ENCODE measurements around the gene ABCE1.
"Not testable (repeated sequence)": the region's sequence is repeated elsewhere in the genome, so short reads cannot be mapped to it uniquely, and the experiment has no call there.

Gene ABCE1

DNA sequence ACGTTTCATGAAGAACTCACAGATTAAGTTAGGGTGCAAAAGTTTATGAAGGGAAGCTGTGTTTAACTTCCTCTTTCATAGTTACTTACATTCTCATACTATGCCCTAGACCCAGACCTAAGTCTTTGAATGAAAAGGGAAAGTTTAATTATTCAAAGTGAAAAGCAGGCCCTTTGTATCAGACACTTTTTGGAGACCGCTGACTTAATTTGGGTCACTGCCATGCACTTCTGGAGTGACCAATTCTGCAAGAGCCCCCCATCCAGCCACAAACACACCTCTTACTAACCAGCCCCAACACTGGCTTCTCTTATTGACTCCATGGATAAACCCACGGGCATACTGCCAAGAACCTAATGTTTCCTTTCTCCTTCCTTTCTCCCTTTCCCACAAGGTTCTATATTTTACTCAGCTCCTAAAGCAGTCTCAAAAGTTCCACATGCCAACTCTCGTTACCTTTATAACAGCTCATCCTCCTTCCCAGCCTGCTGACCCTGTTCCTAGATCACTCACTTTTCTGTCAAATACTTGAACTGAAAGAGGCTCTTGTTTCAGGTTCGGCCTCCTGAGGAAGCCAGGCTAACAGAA, 34.5 kb downstream of the ABCE1 start:
- no peak for DNase-seq
- TF ChIP-seq POLR2A (IDR thresholded peaks at IDR 0.05; ENCODE audit: low read length) (no peak), GATA1 (IDR thresholded peaks at IDR 0.05; ENCODE audit: low read depth, low read length) (no peak)

GRCh38 chr4:145136219-145136618, 38.1 kb downstream of the ABCE1 start:
- not testable (repeated sequence) for DNase-seq

- TF ChIP-seq GATA1 (IDR thresholded peaks at IDR 0.05; ENCODE audit: low read depth, low read length) (no peak), POLR2A (IDR thresholded peaks at IDR 0.05; ENCODE audit: low read length) (no peak)
- DNase-seq: no peak
These were observed 50.9 kb downstream of the ABCE1 start for GRCh38 chr4:145148980-145149379.

DNA sequence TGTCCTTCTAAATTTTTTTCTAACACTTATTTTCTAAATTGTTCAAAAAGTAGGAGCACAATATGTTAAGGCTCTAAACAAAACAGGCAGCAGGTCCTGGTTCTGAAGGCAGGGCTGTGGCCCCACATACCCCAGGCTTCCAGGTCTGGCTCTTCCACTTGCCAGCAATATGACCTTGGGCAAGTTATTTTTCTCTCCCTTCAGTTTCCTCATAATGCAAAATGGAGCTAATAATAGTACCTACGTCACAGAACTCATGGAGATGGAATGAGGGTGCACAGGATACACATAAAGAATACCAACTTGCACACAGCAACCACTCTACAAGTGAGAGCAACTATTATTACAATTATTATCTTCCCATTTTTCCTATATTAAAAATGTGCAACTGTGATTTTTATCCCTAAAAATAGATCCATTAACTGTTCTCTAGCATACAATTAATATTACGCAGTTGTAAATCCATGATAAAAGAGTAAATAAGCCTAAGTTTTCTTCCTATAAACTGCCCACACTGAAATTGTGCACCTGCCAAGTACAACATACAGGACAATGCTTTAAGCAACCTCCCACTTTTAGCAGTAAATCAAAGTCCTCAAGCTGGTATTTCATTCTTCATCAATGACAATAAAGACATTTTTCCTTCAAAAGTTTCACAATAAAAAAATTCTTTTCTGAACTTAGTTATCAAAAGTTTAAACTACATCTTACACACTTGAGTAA, 55.2 kb downstream of the ABCE1 start:
- DNase-seq: no peak

GRCh38 chr4:145153904-145154298, 55.8 kb downstream of the ABCE1 start:
- no peak for TF ChIP-seq GATA1 (IDR thresholded peaks at IDR 0.05; ENCODE audit: low read depth, low read length)
- TF ChIP-seq POLR2A (IDR thresholded peaks at IDR 0.05; ENCODE audit: low read length): no peak
- no peak for DNase-seq

More for the DNA sequence above, 55.2 kb downstream of the ABCE1 start:
- TF ChIP-seq POLR2A (IDR thresholded peaks at IDR 0.05; ENCODE audit: low read length) (no peak), GATA1 (IDR thresholded peaks at IDR 0.05; ENCODE audit: low read depth, low read length) (no peak)

DNA sequence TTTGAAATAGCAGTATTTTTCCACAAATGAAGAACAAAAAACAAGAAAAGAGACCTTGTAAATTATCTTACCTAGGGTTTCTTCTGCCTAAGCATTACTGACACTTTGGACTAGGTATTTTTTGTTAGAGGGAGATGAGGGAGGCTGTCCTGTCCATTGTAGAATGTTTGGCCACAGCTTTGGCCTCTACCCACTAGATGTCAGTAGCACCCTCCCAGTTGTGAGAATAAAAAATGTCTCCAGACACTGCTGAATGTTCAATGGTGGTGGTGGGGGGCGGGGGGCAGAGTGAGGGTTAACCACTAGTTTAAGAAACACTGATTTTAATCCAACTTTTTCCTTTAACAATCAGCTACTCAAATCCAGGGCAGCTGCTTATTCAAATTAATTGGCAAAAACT, 56.5 kb downstream of the ABCE1 start:
- peak; percentile 43 to 57 for DNase-seq
- TF ChIP-seq POLR2A (IDR thresholded peaks at IDR 0.05; ENCODE audit: low read length) (no peak), GATA1 (IDR thresholded peaks at IDR 0.05; ENCODE audit: low read depth, low read length) (no peak)

- TF ChIP-seq POLR2A (IDR thresholded peaks at IDR 0.05; ENCODE audit: low read length) (no peak), GATA1 (IDR thresholded peaks at IDR 0.05; ENCODE audit: low read depth, low read length) (no peak)
- DNase-seq: no peak
These were observed 57.3 kb downstream of the ABCE1 start for GRCh38 chr4:145155268-145155870.

DNA sequence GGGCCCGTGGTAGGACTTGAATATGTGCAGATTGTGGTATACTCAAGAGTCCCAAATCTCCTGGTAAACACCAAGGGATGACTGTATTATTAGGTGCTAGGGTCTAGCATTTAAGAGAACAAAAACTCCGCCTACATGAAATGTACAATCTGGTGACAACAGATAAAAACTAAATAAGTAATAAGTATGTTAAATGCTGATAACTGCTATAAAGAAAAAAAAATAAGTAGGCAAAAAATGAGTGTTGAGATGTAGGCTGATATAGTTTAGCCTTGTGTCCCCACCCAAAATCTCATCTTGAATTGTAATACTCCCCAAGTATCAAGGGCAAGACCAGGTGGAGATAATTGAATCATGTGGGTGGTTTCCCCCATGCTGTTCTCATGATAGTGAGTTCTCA, 58.9 kb downstream of the ABCE1 start:
- DNase-seq: peak; percentile 49 to 73
- TF ChIP-seq POLR2A (IDR thresholded peaks at IDR 0.05; ENCODE audit: low read length): no peak
- TF ChIP-seq GATA1 (IDR thresholded peaks at IDR 0.05; ENCODE audit: low read depth, low read length): no peak

- TF ChIP-seq GATA1 (IDR thresholded peaks at IDR 0.05; ENCODE audit: low read depth, low read length) (no peak), POLR2A (IDR thresholded peaks at IDR 0.05; ENCODE audit: low read length) (no peak)
- no peak for DNase-seq
These were observed 63.4 kb downstream of the ABCE1 start for GRCh38 chr4:145161549-145161948.

DNA sequence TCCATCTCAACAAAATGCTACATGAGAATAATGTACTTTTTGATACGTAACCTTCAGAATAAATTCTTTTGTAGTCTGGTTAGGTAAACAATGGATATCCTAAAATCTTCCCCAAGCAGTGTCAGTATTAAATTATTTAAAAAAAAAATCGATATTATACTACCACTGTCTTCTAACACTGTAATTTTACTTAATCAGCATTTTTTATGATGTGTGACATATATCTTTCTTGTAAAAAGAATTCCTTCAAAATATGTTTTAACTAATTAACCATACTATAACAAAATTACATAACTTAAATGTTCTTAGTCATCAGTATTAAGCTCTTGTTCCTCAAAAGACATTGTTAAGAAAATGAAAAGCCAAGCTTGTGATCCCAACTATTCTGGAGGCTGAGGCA, 69.8 kb downstream of the ABCE1 start:
- no peak for TF ChIP-seq POLR2A (IDR thresholded peaks at IDR 0.05; ENCODE audit: low read length)
- TF ChIP-seq GATA1 (IDR thresholded peaks at IDR 0.05; ENCODE audit: low read depth, low read length): no peak

GRCh38 chr4:145168581-145169187, 70.6 kb downstream of the ABCE1 start:
- peak; percentile 5 to 9 for DNase-seq
- TF ChIP-seq POLR2A (IDR thresholded peaks at IDR 0.05; ENCODE audit: low read length): no peak
- no peak for TF ChIP-seq GATA1 (IDR thresholded peaks at IDR 0.05; ENCODE audit: low read depth, low read length)

More for the DNA sequence above, 69.8 kb downstream of the ABCE1 start:
- DNase-seq: no peak

DNA sequence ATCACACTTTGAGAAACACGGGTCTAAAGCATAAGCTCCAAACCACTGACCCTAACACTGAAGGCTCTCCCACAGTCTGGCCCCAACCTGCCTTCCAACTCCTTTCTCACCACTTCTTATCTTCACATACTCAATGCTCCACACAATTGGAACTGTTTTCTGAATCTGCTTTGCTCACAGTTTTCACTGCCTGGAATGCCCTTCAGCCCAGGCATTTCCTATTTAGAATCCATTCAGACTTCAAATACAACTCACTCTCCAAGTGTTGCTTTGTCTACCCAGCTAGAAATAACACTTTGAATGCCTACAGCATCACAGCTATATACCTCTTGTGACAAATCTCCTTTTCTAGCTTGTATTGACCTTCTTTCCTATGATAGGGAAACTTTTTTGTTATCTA, 72.1 kb downstream of the ABCE1 start:
- DNase-seq: no peak
- TF ChIP-seq POLR2A (IDR thresholded peaks at IDR 0.05; ENCODE audit: low read length) (no peak), GATA1 (IDR thresholded peaks at IDR 0.05; ENCODE audit: low read depth, low read length) (no peak)

GRCh38 chr4:145171911-145172310, 73.8 kb downstream of the ABCE1 start:
- DNase-seq: no peak
- TF ChIP-seq POLR2A (IDR thresholded peaks at IDR 0.05; ENCODE audit: low read length) (no peak), GATA1 (IDR thresholded peaks at IDR 0.05; ENCODE audit: low read depth, low read length) (no peak)

- DNase-seq: no peak
These were observed 78.7 kb downstream of the ABCE1 start for GRCh38 chr4:145176641-145177432.

More at GRCh38 chr4:145176641-145177432, 78.7 kb downstream of the ABCE1 start:
- TF ChIP-seq GATA1 (IDR thresholded peaks at IDR 0.05; ENCODE audit: low read depth, low read length) (no peak), POLR2A (IDR thresholded peaks at IDR 0.05; ENCODE audit: low read length) (no peak)
